HCT116 (cell line): ENCODE measurements around the gene AGBL3. TPM values are rescaled to one million over a fixed set of nuclear protein-coding genes. Genes with fewer than 3 reads are reported as not detected.

Experiments used
- ATAC-seq: fragments of 200-7000 bp; cut with Tn5 transposase; 2 replicates; pipeline ENCODE4 v1.9.1; 2020; ENCODE audit warnings: mild to moderate bottlenecking, moderate library complexity
- BruUV-seq: library from RNA; stranded (reverse); fragments of 400-500 nt; replicated peaks from 2 replicates; lab custom pipeline; 2021; lab: Mats Ljungman, UMichigan
- CTCF ChIA-PET: fragments of 300-600 bp; sonication (Branson Sonifier 250); formaldehyde crosslinking; loops from one replicate; lab custom pipeline; 2021; ENCODE audit warnings: antibody characterized with exemption; lab: Charles Lee
- POLR2A ChIA-PET: fragments of 300-600, 350-600 bp; sonication (Branson Sonifier 250); formaldehyde crosslinking; loops from one replicate; lab custom pipeline; 2021; ENCODE audit warnings: antibody characterized with exemption; lab: Charles Lee
- RAD21 ChIA-PET, 2 experiments: fragments of 300-600 bp; sonication (Branson Sonifier 250); formaldehyde crosslinking; loops; one replicate each; lab custom pipeline; 2023; ENCODE audit warnings: low total read pairs in 2 of 2; ENCODE audit not compliant: uncharacterized antibody in 2 of 2, unreplicated experiment in 2 of 2, low non-redundant PET in 1 of 2; lab: Charles Lee
- DNase-seq: peaks from one replicate; pipeline ENCODE4 v3.0.0-alpha.2; 2010; ENCODE audit warnings: low read depth, low spot score
- H2AFZ ChIP-seq: fragments of 200-600 bp; shearing (Covaris generic), sonication (generic); 2 replicates; pipeline ENCODE4 v1.6.1; 2017; ENCODE audit warnings: low read depth, mixed run types, mixed read lengths, antibody characterized with exemption, low read length; ENCODE audit not compliant: poor library complexity, severe bottlenecking
- H3K27ac ChIP-seq: 2 replicates; pipeline ENCODE4 v1.5.1; 2012; ENCODE audit warnings: low read depth, low read length
- H3K27me3 ChIP-seq: fragments of 200-600 bp; sonication (generic); 2 replicates; pipeline ENCODE4 v1.6.1; 2016; ENCODE audit warnings: mixed run types, low read length, mixed read lengths; ENCODE audit not compliant: insufficient read depth
- H3K36me3 ChIP-seq, 2 experiments: fragments of 200-500 bp in 1 of 2; fragments of 200-600 bp in 1 of 2; sonication (Bioruptor generic) in 1 of 2; sonication (generic) in 1 of 2; 2 replicates each; pipeline versions ENCODE4 v1.5.1 to v1.6.1; 2014 to 2016; ENCODE audit warnings: low read length in 2 of 2, inconsistent platforms in 1 of 2, mixed read lengths in 1 of 2, mixed run types in 1 of 2; ENCODE audit not compliant: insufficient read depth in 2 of 2, control insufficient read depth in 1 of 2
- H3K4me1 ChIP-seq, 2 experiments: fragments of 200-600 bp in 1 of 2; sonication (generic) in 1 of 2; 2 replicates each; pipeline versions ENCODE4 v1.5.1 to v1.6.1; 2012 to 2017; ENCODE audit warnings: low read length in 2 of 2, inconsistent platforms in 1 of 2, mild to moderate bottlenecking in 1 of 2, mixed read lengths in 1 of 2, mixed run types in 1 of 2, moderate library complexity in 1 of 2; ENCODE audit not compliant: insufficient read depth in 2 of 2, control insufficient read depth in 1 of 2
- H3K4me2 ChIP-seq: fragments of 200-600 bp; sonication (generic); 2 replicates; pipeline ENCODE4 v1.6.1; 2017; ENCODE audit warnings: mixed run types, low read length, mixed read lengths
- H3K4me3 ChIP-seq, 2 experiments: fragments of 200-600 bp in 1 of 2; sonication (generic) in 1 of 2; replicated peaks in 1 of 2; 2 replicates each; pipeline ENCODE4 v1.5.1; 2011 to 2016; ENCODE audit warnings: low read length in 2 of 2, control low read depth in 1 of 2, low read depth in 1 of 2, mild to moderate bottlenecking in 1 of 2, mixed read lengths in 1 of 2, mixed run types in 1 of 2
- H3K79me2 ChIP-seq: fragments of 200-600 bp; sonication (generic); 2 replicates; pipeline ENCODE4 v1.6.1; 2017; ENCODE audit warnings: mild to moderate bottlenecking, mixed run types, low read length, moderate library complexity, mixed read lengths; ENCODE audit not compliant: insufficient read depth
- H3K9ac ChIP-seq: fragments of 200-600 bp; sonication (generic); 2 replicates; pipeline ENCODE4 v1.6.1; 2016; ENCODE audit warnings: low read length, mixed read lengths
- H3K9me2 ChIP-seq: fragments of 200-600 bp; sonication (generic), shearing (Covaris generic); 2 replicates; pipeline ENCODE4 v1.6.1; 2017; ENCODE audit warnings: mixed run types, mild to moderate bottlenecking, moderate library complexity; ENCODE audit not compliant: insufficient read depth
- H3K9me3 ChIP-seq, 2 experiments: fragments of 200-500 bp in 1 of 2; fragments of 200-600 bp in 1 of 2; sonication (Bioruptor generic) in 1 of 2; sonication (generic) in 1 of 2; 2 replicates each; pipeline ENCODE4 v1.6.1; 2014 to 2017; ENCODE audit warnings: low read length in 2 of 2, mixed read lengths in 2 of 2, inconsistent platforms in 1 of 2, low read depth in 1 of 2, mild to moderate bottlenecking in 1 of 2, mixed run types in 1 of 2, moderate library complexity in 1 of 2; ENCODE audit not compliant: control insufficient read depth in 1 of 2, insufficient read depth in 1 of 2
- H4K20me1 ChIP-seq: fragments of 200-600 bp; sonication (generic), shearing (Covaris generic); 2 replicates; pipeline ENCODE4 v1.6.1; 2017; ENCODE audit warnings: mixed run types, mild to moderate bottlenecking, moderate library complexity; ENCODE audit not compliant: insufficient read depth
- CBX3 ChIP-seq: IDR thresholded peaks from 2 replicates; pipeline ENCODE4 v1.6.1; 2012; ENCODE audit warnings: low read depth
- CEBPB ChIP-seq: IDR thresholded peaks from 2 replicates; pipeline ENCODE4 v1.6.1; 2012; ENCODE audit warnings: low read depth
- CTCF ChIP-seq, 3 experiments: fragments of 200-600 bp in 1 of 3; sonication (generic) in 1 of 3; IDR thresholded peaks in 2 of 3; conservative IDR thresholded peaks in 1 of 3; 2 replicates each; pipeline ENCODE4 v1.5.1; 2012 to 2017; ENCODE audit warnings: low read depth in 2 of 3, low read length in 2 of 3, antibody characterized with exemption in 1 of 3, borderline replicate concordance in 1 of 3, control low read depth in 1 of 3, mild to moderate bottlenecking in 1 of 3, mixed read lengths in 1 of 3, mixed run types in 1 of 3, moderate library complexity in 1 of 3; ENCODE audit not compliant: insufficient read depth in 1 of 3
- FOSL1 ChIP-seq: IDR thresholded peaks from 2 replicates; pipeline ENCODE4 v1.6.1; 2012; ENCODE audit warnings: low read depth
- SIN3A ChIP-seq: IDR thresholded peaks from 2 replicates; pipeline ENCODE4 v1.6.1; 2012; ENCODE audit warnings: low read depth
- SRF ChIP-seq: IDR thresholded peaks from 2 replicates; pipeline ENCODE4 v1.6.1; 2012; ENCODE audit warnings: low read depth
- TCF7L2 ChIP-seq: IDR thresholded peaks from 2 replicates; pipeline ENCODE4 v1.7.0; 2011; ENCODE audit warnings: borderline replicate concordance, inconsistent platforms; ENCODE audit not compliant: insufficient read depth, insufficient read length; ENCODE audit errors: extremely low read depth
- YY1 ChIP-seq: IDR thresholded peaks from 2 replicates; pipeline ENCODE4 v1.6.1; 2011; ENCODE audit warnings: low read length, low read depth, moderate library complexity, mild to moderate bottlenecking; ENCODE audit not compliant: insufficient replicate concordance; ENCODE audit errors: extremely low read depth
- ZBTB33 ChIP-seq: IDR thresholded peaks from 2 replicates; pipeline ENCODE4 v1.6.1; 2011; ENCODE audit warnings: mild to moderate bottlenecking, low read length, moderate library complexity; ENCODE audit not compliant: insufficient replicate concordance; ENCODE audit errors: extremely low read depth
- ZFX ChIP-seq: fragments of 450-650 bp; IDR thresholded peaks from 2 replicates; pipeline ENCODE4 v1.6.1; 2017
- intact Hi-C: fragments of 100-400 bp; cut with micrococcal nuclease; formaldehyde crosslinking; loops from 2 replicates; pipeline ENCODE4 v1.10.0; 2022
- total RNA-seq: library from RNA; stranded (reverse); gene quantifications from one replicate; pipeline ENCODE4 v1.2.1, GENCODE V29; 2021; ENCODE audit not compliant: unreplicated experiment

Gene AGBL3
- total RNA-seq, 1 experiment from 2014 or later = 1.9 TPM

- TF ChIP-seq SRF (no peak), FOSL1 (no peak), CEBPB (no peak)
- H3K36me3 ChIP-seq = no peaks in the 10 kb centered on the region
- no TSS peak for BruUV-seq
- ChIA-PET RAD21 (no interaction called here), CTCF (no interaction called here), POLR2A (no interaction called here)
- H3K9me2 ChIP-seq = no peaks in the 10 kb centered on the region
- H2AFZ ChIP-seq = no peak overlapping the region
- no peak overlapping the region for H3K27ac ChIP-seq
- no peak overlapping the region for H3K9ac ChIP-seq
- no peaks in the 10 kb centered on the region for H3K79me2 ChIP-seq
- H3K4me3 ChIP-seq = no peak overlapping the region
- H3K27me3 ChIP-seq = no peaks in the 10 kb centered on the region
- no peaks in the 10 kb centered on the region for H3K9me3 ChIP-seq
- H3K4me2 ChIP-seq = no peak overlapping the region
- intact Hi-C loops = no loop called here
- H3K4me1 ChIP-seq = no peaks in the 10 kb centered on the region
- ATAC-seq (no peak), DNase-seq (no peak)
- no peaks in the 10 kb centered on the region for H4K20me1 ChIP-seq
Observed at GRCh38 chr7:135074531-135074930, 88.2 kb downstream of the AGBL3 start.

- H3K9ac ChIP-seq = no peak overlapping the region
- CTCF ChIA-PET = no interaction called here
- no peak for DNase-seq
- H3K4me3 ChIP-seq = no peak overlapping the region
- TF ChIP-seq ZBTB33 (no peak), ZFX (no peak), YY1 (no peak), CTCF (IDR thresholded peaks at IDR 0.05 in 2 of 3, conservative IDR thresholded peaks at IDR 0.05 in 1 of 3; ENCODE audit: borderline replicate concordance in 1 of 3, insufficient read depth in 1 of 3, low read depth in 2 of 3, low read length in 2 of 3) (no peak), TCF7L2 (no peak), CBX3 (no peak), SIN3A (no peak)
- TF ChIP-seq, all 23 proteins: peak for 0
- Histone ChIP-seq H2AFZ (no peak overlapping the region), H4K20me1 (no peaks in the 10 kb centered on the region), H3K4me2 (no peak overlapping the region), H3K27me3 (no peaks in the 10 kb centered on the region), H3K4me1 (no peaks in the 10 kb centered on the region), H3K27ac (no peak overlapping the region), H3K36me3 (no peaks in the 10 kb centered on the region), H3K79me2 (no peaks in the 10 kb centered on the region), H3K9me2 (no peaks in the 10 kb centered on the region), H3K9me3 (no peaks in the 10 kb centered on the region)
- ATAC-seq = no peak
- BruUV-seq = no TSS peak
- intact Hi-C loops = no loop called here
- ChIA-PET RAD21 (no interaction called here), POLR2A (no interaction called here)
Observed at GRCh38 chr7:135075716-135076115, 89.4 kb downstream of the AGBL3 start.
